ENCODE data around the gene ANO4. TPM values are rescaled to one million over a fixed set of nuclear protein-coding genes. Genes with fewer than 3 reads are reported as not detected.
A peak's percentile ranks its signal among the peaks of the same experiment; 100 is the strongest.

Gene ANO4
- total and polyA plus RNA-seq, 9 donors = 0.35 to 1.2 (median 0.71) TPM

DNA sequence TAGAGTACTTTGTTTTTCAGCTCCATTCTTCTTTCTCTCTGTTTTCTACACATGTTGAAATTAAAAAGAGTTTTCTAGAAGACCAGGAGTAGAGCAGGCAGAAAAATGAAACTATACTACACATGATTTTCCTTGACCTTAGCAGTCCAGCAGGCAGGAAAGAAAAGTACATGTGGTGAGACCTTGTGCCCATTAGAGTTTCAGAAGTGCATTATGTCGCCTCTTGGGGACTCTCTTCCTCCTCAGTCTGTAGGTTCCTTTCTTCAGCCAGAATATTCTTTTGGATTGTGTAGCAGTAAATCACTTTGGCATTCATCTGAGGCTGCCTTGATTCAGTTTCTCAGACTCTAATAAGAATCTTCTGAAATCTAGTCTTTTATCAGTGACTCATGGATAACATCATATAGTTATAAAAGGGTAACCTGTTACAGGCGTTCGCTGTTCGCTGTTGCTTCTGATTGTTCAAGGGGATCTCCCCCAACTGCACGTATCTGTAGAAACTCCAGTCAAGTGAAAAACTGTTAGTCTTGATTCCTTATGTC is 161.8 kb downstream of the ANO4 start:
- no peak overlapping the region for H3K4me3 ChIP-seq (ENCODE audit: low read length)
- no peaks in the 10 kb centered on the region for H3K9me3 ChIP-seq (replicated peaks; ENCODE audit: control insufficient read depth, low read depth, low read length)
- no peak overlapping the region for H3K27ac ChIP-seq (ENCODE audit: low read length)
- no peaks in the 10 kb centered on the region for H3K36me3 ChIP-seq (ENCODE audit: control insufficient read depth, insufficient read depth, low read length)
- H3K4me1 ChIP-seq (ENCODE audit: control insufficient read depth, insufficient read depth, low read length) = no peaks in the 10 kb centered on the region
- no peak for DNase-seq
- no peaks in the 10 kb centered on the region for H3K27me3 ChIP-seq (ENCODE audit: control insufficient read depth, insufficient read depth, low read length)
- no CpG with 5 or more reads among the region's 5 CpGs for WGBS (ENCODE audit: insufficient coverage)

DNA sequence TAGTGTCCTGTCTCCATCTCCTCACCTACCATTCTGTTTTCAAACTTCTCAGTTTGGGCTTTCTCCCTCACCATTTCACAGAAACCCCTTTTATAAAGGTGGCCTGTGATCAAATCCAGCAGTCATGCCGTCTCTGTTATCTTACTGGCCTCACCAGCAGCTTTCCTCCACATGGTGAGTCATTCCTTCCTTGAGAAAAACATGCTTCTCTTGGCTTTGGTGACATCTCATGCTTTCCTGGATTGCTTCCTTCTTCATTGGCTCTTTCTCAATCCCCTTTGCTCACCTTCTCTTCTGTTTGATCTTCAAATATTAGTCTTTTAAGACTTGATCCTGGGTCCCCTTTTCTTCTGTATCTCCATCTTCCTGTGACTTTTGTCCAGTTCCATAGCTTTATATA is 164.9 kb downstream of the ANO4 start:
- no peak for DNase-seq
- H3K4me3 ChIP-seq (ENCODE audit: low read length) = no peak overlapping the region
- H3K27me3 ChIP-seq (ENCODE audit: control insufficient read depth, insufficient read depth, low read length) = no peaks in the 10 kb centered on the region
- 46% methylated on average over 1 of the region's 1 CpG for WGBS (ENCODE audit: insufficient coverage)
- H3K36me3 ChIP-seq (ENCODE audit: control insufficient read depth, insufficient read depth, low read length) = no peaks in the 10 kb centered on the region
- H3K9me3 ChIP-seq (replicated peaks; ENCODE audit: control insufficient read depth, low read depth, low read length) = no peaks in the 10 kb centered on the region
- H3K27ac ChIP-seq (ENCODE audit: low read length) = no peak overlapping the region
- no peaks in the 10 kb centered on the region for H3K4me1 ChIP-seq (ENCODE audit: control insufficient read depth, insufficient read depth, low read length)

DNA sequence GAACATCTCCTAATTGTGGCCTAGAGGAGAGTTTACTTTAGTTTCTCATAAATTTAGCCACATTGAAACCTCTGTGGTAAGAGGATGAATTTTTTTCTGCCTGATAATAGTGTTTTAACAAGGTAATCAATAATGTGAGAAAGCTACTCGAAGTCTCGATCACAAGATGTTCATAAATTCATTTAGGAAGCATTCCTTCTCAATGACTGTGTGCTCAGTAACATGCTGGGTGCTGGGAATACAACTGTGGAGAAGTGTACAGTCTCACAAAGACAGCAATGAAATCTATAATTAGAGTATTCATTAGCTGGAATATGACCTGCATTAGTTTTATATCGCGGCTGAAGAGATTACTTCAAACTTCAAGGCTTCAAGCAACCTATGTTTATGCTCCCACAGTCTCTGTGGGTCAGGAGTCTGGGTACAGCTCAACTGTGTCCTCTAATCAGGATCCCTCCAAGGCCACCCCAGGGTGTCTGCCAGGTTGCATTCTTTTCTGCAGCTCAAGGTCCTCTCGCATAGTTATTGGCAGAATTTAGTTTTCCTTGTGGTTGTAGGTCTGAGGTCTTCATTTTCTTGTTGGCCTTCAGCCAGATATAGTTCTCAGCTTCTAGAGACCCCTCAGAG is 167.6 kb downstream of the ANO4 start:
- WGBS (ENCODE audit: insufficient coverage) = no CpG with 5 or more reads among the region's 5 CpGs
- H3K9me3 ChIP-seq (replicated peaks; ENCODE audit: control insufficient read depth, low read depth, low read length) = no peaks in the 10 kb centered on the region
- H3K36me3 ChIP-seq (ENCODE audit: control insufficient read depth, insufficient read depth, low read length) = no peaks in the 10 kb centered on the region
- no peaks in the 10 kb centered on the region for H3K4me1 ChIP-seq (ENCODE audit: control insufficient read depth, insufficient read depth, low read length)
- H3K27ac ChIP-seq (ENCODE audit: low read length) = no peak overlapping the region
- no peak overlapping the region for H3K4me3 ChIP-seq (ENCODE audit: low read length)
- H3K27me3 ChIP-seq (ENCODE audit: control insufficient read depth, insufficient read depth, low read length) = no peaks in the 10 kb centered on the region
- DNase-seq = no peak

DNA sequence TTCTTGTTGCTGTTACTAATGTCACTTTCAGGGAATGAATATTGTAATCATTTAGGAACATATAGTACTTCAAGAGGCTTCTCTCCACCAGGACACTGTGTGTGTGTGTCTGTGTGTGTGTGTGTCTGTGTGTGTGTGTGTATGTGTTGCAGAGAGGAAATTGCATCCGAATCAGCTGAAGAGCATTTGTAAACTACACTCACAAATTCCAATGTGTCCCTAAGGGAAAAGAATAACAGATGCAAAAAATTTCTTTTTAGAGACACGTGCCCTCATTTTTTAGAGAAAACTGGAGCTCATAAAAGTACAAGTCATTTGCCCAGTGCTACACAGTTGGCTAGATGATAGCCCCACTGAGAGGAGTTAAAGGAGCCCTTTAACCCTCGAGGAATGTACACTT is 168.8 kb downstream of the ANO4 start:
- WGBS (ENCODE audit: insufficient coverage) = no CpG with 5 or more reads among the region's 3 CpGs
- peak; percentile 33 for DNase-seq
- Histone ChIP-seq H3K4me3 (ENCODE audit: low read length) (no peak overlapping the region), H3K4me1 (ENCODE audit: control insufficient read depth, insufficient read depth, low read length) (no peaks in the 10 kb centered on the region), H3K27ac (ENCODE audit: low read length) (no peak overlapping the region), H3K36me3 (ENCODE audit: control insufficient read depth, insufficient read depth, low read length) (no peaks in the 10 kb centered on the region), H3K27me3 (ENCODE audit: control insufficient read depth, insufficient read depth, low read length) (no peaks in the 10 kb centered on the region), H3K9me3 (replicated peaks; ENCODE audit: control insufficient read depth, low read depth, low read length) (no peaks in the 10 kb centered on the region)

DNA sequence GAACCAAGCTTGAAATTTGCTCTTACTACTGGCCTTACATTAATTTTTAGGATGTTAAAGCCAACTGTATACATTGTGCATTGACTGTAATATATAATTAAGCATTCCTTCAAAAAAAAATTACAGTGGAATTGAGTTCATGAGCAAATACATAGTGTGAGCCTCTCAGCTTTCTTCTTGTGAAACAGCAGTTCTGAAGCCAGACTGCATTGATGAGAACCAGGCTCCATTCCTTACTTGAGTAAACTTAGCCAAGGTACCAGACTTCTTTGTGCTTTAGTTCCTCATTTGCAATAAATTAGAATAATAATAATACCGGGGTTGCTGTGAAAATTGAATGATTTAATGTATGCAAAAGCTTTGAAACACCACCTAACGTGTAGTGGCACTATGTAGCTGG is 169.5 kb downstream of the ANO4 start:
- H3K4me1 ChIP-seq (ENCODE audit: control insufficient read depth, insufficient read depth, low read length) = no peaks in the 10 kb centered on the region
- no peaks in the 10 kb centered on the region for H3K27me3 ChIP-seq (ENCODE audit: control insufficient read depth, insufficient read depth, low read length)
- no peak for DNase-seq
- no peaks in the 10 kb centered on the region for H3K36me3 ChIP-seq (ENCODE audit: control insufficient read depth, insufficient read depth, low read length)
- H3K9me3 ChIP-seq (replicated peaks; ENCODE audit: control insufficient read depth, low read depth, low read length) = no peaks in the 10 kb centered on the region
- no peak overlapping the region for H3K27ac ChIP-seq (ENCODE audit: low read length)
- no peak overlapping the region for H3K4me3 ChIP-seq (ENCODE audit: low read length)
- no CpG with 5 or more reads among the region's 2 CpGs for WGBS (ENCODE audit: insufficient coverage)

DNA sequence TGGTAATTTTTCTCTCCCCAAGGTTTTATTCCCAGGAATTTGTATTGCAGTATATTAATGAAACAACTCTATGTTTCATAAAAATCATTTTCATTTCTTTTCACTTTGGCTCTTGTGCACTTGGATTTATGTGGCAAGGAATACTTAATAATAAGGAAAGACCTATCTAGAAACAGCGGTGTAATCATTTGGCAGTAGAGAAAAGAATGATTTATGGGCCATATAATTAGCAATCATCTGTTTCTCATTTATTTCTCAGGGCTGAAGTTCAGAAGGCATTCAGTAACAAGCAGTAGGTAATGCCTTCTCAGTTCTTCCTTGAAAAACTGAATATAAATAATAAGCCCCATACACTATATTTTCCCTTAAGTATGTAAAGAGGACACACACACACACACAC is 172.6 kb downstream of the ANO4 start:
- H3K27ac ChIP-seq (ENCODE audit: low read length) = no peak overlapping the region
- no peaks in the 10 kb centered on the region for H3K9me3 ChIP-seq (replicated peaks; ENCODE audit: control insufficient read depth, low read depth, low read length)
- no CpG with 5 or more reads among the region's 1 CpG for WGBS (ENCODE audit: insufficient coverage)
- H3K4me3 ChIP-seq (ENCODE audit: low read length) = no peak overlapping the region
- H3K4me1 ChIP-seq (ENCODE audit: control insufficient read depth, insufficient read depth, low read length) = no peaks in the 10 kb centered on the region
- DNase-seq = no peak
- no peaks in the 10 kb centered on the region for H3K36me3 ChIP-seq (ENCODE audit: control insufficient read depth, insufficient read depth, low read length)
- no peaks in the 10 kb centered on the region for H3K27me3 ChIP-seq (ENCODE audit: control insufficient read depth, insufficient read depth, low read length)

DNA sequence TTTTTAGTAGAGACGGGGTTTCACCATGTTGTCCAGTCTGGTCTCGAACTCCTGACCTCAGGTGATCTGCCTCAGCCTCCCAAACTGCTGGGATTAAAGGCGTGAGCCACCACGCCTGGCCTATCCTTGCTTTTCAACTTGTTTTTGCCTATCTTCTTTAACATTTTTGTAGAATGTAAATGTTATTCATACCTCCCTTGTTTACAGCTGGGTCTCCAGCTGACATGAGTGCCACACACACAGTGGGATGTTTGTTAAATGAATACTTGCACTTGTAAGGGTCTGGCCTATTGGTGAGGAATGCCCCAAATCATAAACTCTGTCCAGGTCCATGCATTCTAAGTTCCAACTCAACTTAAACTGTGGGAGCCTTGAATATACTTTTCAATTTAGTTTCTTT is 176.3 kb downstream of the ANO4 start:
- H3K27me3 ChIP-seq (ENCODE audit: control insufficient read depth, insufficient read depth, low read length) = no peaks in the 10 kb centered on the region
- no peak for DNase-seq
- no peaks in the 10 kb centered on the region for H3K36me3 ChIP-seq (ENCODE audit: control insufficient read depth, insufficient read depth, low read length)
- no peak overlapping the region for H3K4me3 ChIP-seq (ENCODE audit: low read length)
- H3K27ac ChIP-seq (ENCODE audit: low read length) = no peak overlapping the region
- H3K4me1 ChIP-seq (ENCODE audit: control insufficient read depth, insufficient read depth, low read length) = no peaks in the 10 kb centered on the region
- H3K9me3 ChIP-seq (replicated peaks; ENCODE audit: control insufficient read depth, low read depth, low read length) = no peaks in the 10 kb centered on the region
- 60% methylated on average over 1 of the region's 4 CpGs for WGBS (ENCODE audit: insufficient coverage)

DNA sequence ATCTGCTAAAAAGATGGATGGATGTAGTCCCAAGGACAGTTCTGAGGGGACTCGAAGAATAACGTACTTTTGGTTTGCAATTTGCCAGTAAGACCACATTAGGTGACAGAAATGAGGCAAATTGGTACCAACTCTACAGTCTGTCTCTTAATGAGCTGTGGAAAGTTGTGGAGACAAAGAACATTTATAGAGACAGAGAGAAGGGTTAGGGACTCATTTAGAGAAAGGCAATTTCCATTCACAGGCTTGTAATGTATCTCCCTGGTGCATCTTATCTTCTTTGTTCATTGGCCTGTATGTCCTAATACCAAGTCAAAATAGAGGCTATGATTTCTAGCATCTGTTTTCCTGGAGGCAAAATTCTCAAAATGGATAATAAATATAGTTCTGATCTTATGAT is 177.5 kb downstream of the ANO4 start:
- 57% methylated on average over 2 of the region's 2 CpGs for WGBS (ENCODE audit: insufficient coverage)

DNA sequence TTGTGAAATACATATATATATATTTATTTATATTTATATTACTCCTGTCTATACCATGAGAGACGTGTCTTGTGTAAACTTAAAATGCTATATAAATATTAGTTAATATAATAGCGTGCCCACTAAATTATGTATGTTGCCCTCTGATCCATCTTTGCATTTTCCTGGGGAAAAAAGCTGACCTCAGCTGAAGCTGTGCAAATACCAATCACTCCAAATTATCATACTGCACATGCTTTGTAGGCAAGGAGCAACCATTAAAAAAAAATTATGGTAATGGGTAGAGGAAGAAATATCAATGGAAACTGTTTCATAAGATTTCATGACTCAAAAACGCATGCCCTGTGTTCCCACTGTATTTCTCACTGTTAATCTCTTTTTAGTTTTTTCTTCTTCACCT is 179.8 kb downstream of the ANO4 start:
- no peak for DNase-seq
- WGBS (ENCODE audit: insufficient coverage) = 100% methylated on average over 1 of the region's 3 CpGs
- no peaks in the 10 kb centered on the region for H3K4me1 ChIP-seq (ENCODE audit: control insufficient read depth, insufficient read depth, low read length)
- H3K9me3 ChIP-seq (replicated peaks; ENCODE audit: control insufficient read depth, low read depth, low read length) = no peaks in the 10 kb centered on the region
- no peak overlapping the region for H3K4me3 ChIP-seq (ENCODE audit: low read length)
- H3K36me3 ChIP-seq (ENCODE audit: control insufficient read depth, insufficient read depth, low read length) = no peaks in the 10 kb centered on the region
- no peak overlapping the region for H3K27ac ChIP-seq (ENCODE audit: low read length)
- H3K27me3 ChIP-seq (ENCODE audit: control insufficient read depth, insufficient read depth, low read length) = no peaks in the 10 kb centered on the region

More for the DNA sequence above, 177.5 kb downstream of the ANO4 start:
- Histone ChIP-seq H3K27ac (ENCODE audit: low read length) (no peak overlapping the region), H3K9me3 (replicated peaks; ENCODE audit: control insufficient read depth, low read depth, low read length) (no peaks in the 10 kb centered on the region), H3K4me3 (ENCODE audit: low read length) (no peak overlapping the region), H3K4me1 (ENCODE audit: control insufficient read depth, insufficient read depth, low read length) (no peaks in the 10 kb centered on the region), H3K27me3 (ENCODE audit: control insufficient read depth, insufficient read depth, low read length) (no peaks in the 10 kb centered on the region), H3K36me3 (ENCODE audit: control insufficient read depth, insufficient read depth, low read length) (no peaks in the 10 kb centered on the region)
- DNase-seq = no peak

DNA sequence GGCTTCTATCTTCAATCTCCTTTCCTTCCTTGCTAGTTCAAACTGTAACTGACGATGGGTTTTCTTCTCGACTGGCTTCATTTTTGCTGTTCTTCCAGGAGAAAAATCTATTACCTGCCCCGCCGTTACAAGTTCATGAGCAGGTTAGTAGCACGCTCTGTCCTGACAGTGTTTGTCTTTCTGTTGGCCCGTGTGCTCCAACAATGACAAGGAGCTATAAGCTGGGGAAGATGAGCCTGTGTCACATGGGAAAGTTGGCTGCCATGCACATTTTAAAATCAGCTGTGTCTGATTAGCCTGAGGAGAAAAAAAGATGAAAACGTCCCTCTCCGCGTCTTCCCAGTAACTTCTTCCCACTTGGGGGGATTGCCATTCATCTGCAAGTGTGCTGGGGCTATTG is 180.2 kb downstream of the ANO4 start:
- H3K27ac ChIP-seq (ENCODE audit: low read length) = no peak overlapping the region
- H3K36me3 ChIP-seq (ENCODE audit: control insufficient read depth, insufficient read depth, low read length) = no peaks in the 10 kb centered on the region
- no peaks in the 10 kb centered on the region for H3K9me3 ChIP-seq (replicated peaks; ENCODE audit: control insufficient read depth, low read depth, low read length)
- H3K27me3 ChIP-seq (ENCODE audit: control insufficient read depth, insufficient read depth, low read length) = no peaks in the 10 kb centered on the region
- H3K4me1 ChIP-seq (ENCODE audit: control insufficient read depth, insufficient read depth, low read length) = no peaks in the 10 kb centered on the region
- WGBS (ENCODE audit: insufficient coverage) = 79% methylated on average over 6 of the region's 9 CpGs
- H3K4me3 ChIP-seq (ENCODE audit: low read length) = no peak overlapping the region
- no peak for DNase-seq

DNA sequence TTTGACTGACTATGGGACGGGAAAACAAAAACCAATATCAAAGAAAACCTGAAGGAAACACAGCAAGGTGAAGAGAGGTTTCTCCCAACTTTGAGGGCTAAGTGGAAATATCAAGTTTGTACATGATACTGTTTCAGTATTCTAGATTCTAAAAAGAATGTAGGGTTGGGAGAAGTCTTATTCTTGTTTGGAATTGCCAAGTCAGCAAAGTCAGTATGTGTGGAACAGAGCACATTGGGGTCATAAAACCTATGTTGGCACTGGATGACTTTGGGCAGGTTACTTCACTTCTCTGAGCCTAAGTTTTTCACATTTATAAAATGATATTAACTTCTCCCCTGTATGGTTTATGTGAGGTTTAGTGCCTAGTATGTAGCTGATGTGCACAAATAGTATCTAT is 182.2 kb downstream of the ANO4 start:
- no peaks in the 10 kb centered on the region for H3K27me3 ChIP-seq (ENCODE audit: control insufficient read depth, insufficient read depth, low read length)
- H3K36me3 ChIP-seq (ENCODE audit: control insufficient read depth, insufficient read depth, low read length) = no peaks in the 10 kb centered on the region
- no CpG with 5 or more reads among the region's 1 CpG for WGBS (ENCODE audit: insufficient coverage)
- no peaks in the 10 kb centered on the region for H3K9me3 ChIP-seq (replicated peaks; ENCODE audit: control insufficient read depth, low read depth, low read length)
- no peak overlapping the region for H3K4me3 ChIP-seq (ENCODE audit: low read length)
- DNase-seq = no peak
- no peak overlapping the region for H3K27ac ChIP-seq (ENCODE audit: low read length)
- H3K4me1 ChIP-seq (ENCODE audit: control insufficient read depth, insufficient read depth, low read length) = no peaks in the 10 kb centered on the region

All from muscle of leg (tissue), 11 donors.